ENCODE results near the gene HYAL3.

Gene HYAL3

DNA sequence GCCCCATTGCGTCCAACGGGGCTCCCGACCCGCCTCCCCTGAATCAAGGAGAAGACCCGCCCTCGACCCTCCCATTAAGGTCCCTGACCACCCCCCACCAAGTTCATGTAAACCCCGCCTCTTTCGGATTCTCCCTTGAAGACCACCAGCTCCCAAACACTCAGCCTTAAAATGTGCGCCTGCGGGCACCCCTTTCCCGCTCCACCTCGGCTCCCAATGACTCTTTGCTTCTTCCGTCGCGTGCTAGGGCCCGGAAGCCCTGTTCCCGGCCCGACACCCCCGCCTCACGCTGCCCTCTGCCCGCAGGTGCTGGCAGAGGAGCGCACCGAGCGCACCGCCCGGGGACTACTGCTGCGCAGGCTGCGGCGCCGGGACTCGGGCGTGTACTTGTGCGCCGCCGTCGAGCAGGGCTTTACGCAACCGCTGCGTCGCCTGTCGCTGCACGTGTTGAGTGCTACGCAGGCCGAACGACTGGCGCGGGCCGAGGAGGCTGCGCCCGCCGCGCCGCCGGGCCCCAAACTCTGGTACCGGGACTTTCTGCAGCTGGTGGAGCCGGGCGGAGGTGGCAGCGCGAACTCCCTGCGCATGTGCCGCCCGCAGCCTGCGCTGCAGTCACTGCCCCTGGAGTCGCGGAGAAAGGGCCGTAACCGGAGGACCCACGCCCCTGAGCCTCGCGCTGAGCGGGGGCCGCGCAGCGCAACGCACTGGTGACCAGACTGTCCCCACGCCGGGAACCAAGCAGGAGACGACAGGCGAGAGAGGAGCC lies 23.0 kb downstream of the HYAL3 start:
- TF ChIP-seq CTCF (IDR thresholded peaks at IDR 0.05), result no peak

- no peak for TF ChIP-seq CTCF (IDR thresholded peaks at IDR 0.05)
Measured at GRCh38 chr3:50275141-50275995, 23.8 kb downstream of the HYAL3 start.

DNA sequence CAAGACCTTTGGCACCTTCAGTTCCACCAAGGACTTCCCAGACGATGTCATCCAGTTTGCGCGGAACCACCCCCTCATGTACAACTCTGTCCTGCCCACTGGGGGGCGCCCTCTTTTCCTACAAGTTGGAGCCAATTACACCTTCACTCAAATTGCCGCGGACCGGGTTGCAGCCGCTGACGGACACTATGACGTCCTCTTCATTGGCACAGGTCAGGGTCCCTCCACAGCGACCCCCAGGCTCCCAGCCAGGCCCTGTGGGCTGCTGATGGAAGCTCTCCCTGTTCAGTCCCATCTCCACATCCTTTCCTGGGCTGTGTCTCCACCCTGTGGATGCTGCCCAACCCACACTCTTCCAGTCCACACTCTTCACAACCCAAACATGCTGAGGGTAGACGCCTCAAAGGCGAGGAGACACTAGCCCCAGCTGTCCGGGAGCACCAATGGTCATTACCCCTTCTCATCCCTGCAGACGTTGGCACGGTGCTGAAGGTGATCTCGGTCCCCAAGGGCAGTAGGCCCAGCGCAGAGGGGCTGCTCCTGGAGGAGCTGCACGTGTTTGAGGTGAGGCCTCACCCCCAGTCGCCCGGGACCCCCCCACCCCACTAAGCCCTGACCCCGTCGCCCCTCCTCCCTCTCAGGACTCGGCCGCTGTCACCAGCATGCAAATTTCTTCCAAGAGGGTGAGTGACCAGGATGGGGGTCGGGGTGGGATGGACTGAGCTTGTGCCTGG lies 24.7 kb downstream of the HYAL3 start:
- TF ChIP-seq CTCF (IDR thresholded peaks at IDR 0.05), result peak; percentile 84

- TF ChIP-seq CTCF (IDR thresholded peaks at IDR 0.05), result no peak
Measured at GRCh38 chr3:50273689-50274065, 25.5 kb downstream of the HYAL3 start.

- TF ChIP-seq CTCF (IDR thresholded peaks at IDR 0.05), result peak; percentile 94
Measured at GRCh38 chr3:50272911-50273688, 26.1 kb downstream of the HYAL3 start.

DNA sequence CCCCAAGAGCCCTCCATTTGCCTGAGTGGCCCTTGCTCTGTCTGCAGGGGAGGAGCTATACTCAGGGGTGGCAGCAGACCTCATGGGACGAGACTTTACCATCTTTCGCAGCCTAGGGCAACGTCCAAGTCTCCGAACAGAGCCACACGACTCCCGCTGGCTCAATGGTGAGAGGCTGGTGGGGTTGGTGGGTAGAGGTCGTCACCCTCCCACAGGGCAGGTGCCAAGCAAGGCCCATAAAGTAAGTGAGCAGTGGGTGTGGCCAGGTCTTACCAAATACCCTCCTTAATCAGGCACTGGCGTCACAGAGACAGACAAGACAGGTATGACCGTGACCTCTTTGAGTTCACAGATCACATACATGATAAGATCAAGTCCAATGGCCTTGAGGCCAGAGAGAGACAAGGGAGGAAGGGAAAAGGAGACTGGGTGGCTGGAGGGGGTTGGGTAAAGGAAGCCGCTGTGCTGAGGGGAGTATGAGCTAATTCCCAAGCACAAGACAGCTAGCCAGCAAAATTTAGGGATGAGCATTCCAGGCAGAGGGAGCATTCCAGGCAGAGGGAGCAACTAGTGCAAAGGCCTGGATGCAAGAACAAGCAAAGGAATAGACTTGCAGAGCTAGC lies 27.8 kb downstream of the HYAL3 start:
- TF ChIP-seq CTCF (IDR thresholded peaks at IDR 0.05), result no peak
